Calu3 (cell line): ENCODE data around the gene MAP3K1. TPM values are rescaled to one million over a fixed set of nuclear protein-coding genes. Genes with fewer than 3 reads are reported as not detected.
"Not testable (repeated sequence)": the region's sequence is repeated elsewhere in the genome, so short reads cannot be mapped to it uniquely, and the experiment has no call there.

Experiments
- BruUV-seq: library from RNA; stranded (reverse); fragments of 400-500 nt; replicated peaks from 2 replicates; lab custom pipeline; 2021; lab: Mats Ljungman, UMichigan
- CTCF ChIA-PET: fragments of 300-600 bp; sonication (Branson Sonifier 250); formaldehyde crosslinking; loops from one replicate; lab custom pipeline; 2022; ENCODE audit warnings: antibody characterized with exemption; lab: Charles Lee
- DNase-seq: peaks from one replicate; pipeline ENCODE4 v3.0.0; 2022
- H3K27ac Mint-ChIP-seq: one replicate; pipeline ENCODE4 v1.8.0; 2022; ENCODE audit warnings: mixed read lengths; ENCODE audit not compliant: unreplicated experiment
- H3K27me3 Mint-ChIP-seq: one replicate; pipeline ENCODE4 v1.8.0; 2022; ENCODE audit warnings: mixed read lengths; ENCODE audit not compliant: unreplicated experiment
- H3K36me3 Mint-ChIP-seq: one replicate; pipeline ENCODE4 v1.8.0; 2022; ENCODE audit warnings: mild to moderate bottlenecking, moderate library complexity, mixed read lengths; ENCODE audit not compliant: insufficient read depth, unreplicated experiment
- H3K4me1 Mint-ChIP-seq: one replicate; pipeline ENCODE4 v1.8.0; 2022; ENCODE audit warnings: mild to moderate bottlenecking, low read depth, mixed read lengths; ENCODE audit not compliant: unreplicated experiment
- H3K4me3 Mint-ChIP-seq: one replicate; pipeline ENCODE4 v1.8.0; 2022; ENCODE audit warnings: mild to moderate bottlenecking, low read depth, moderate library complexity, mixed read lengths; ENCODE audit not compliant: unreplicated experiment
- H3K9me3 Mint-ChIP-seq: one replicate; pipeline ENCODE4 v1.8.0; 2022; ENCODE audit warnings: low read depth, mixed read lengths; ENCODE audit not compliant: unreplicated experiment
- CTCF ChIP-seq: fragments of 200-600 bp; IDR thresholded peaks from one replicate; pipeline ENCODE4 v1.8.0; 2022; ENCODE audit warnings: antibody characterized with exemption; ENCODE audit not compliant: unreplicated experiment
- intact Hi-C: fragments of 100-400 bp; cut with micrococcal nuclease; formaldehyde crosslinking; loops from one replicate; pipeline ENCODE4 v1.10.0; 2022; ENCODE audit not compliant: unreplicated experiment
- total RNA-seq: library from RNA; stranded (reverse); gene quantifications from 2 replicates; pipeline ENCODE4 v1.2.3, GENCODE V29; 2022

Gene MAP3K1
- total RNA-seq, 1 experiment from 2014 or later: 32.9 TPM

GRCh38 chr5:56819060-56819881 lies 3.9 kb downstream of the MAP3K1 start:
- peaks cover 44% of the 10 kb centered on the region for H3K4me1 Mint-ChIP-seq

GRCh38 chr5:56821868-56822267 lies 6.5 kb downstream of the MAP3K1 start:
- DNase-seq, intact Hi-C loops, H3K9me3 Mint-ChIP-seq, CTCF ChIA-PET, H3K27me3 Mint-ChIP-seq, H3K4me3 Mint-ChIP-seq, H3K27ac Mint-ChIP-seq, BruUV-seq: not testable (repeated sequence)
- Mint-ChIP-seq H3K36me3 (peaks cover 34% of the 10 kb centered on the region), H3K4me1 (peaks cover 68% of the 10 kb centered on the region)

More at GRCh38 chr5:56819060-56819881, 3.9 kb downstream of the MAP3K1 start:
- H3K36me3 Mint-ChIP-seq: peaks cover 53% of the 10 kb centered on the region
- H3K9me3 Mint-ChIP-seq: no peaks in the 10 kb centered on the region
- BruUV-seq: no TSS peak
- peak overlapping the region; percentile 65 for H3K4me3 Mint-ChIP-seq
- CTCF ChIA-PET: interaction anchor here (0.7 kb wide), 1 partner anchor 343 kb away, joined by 4 read pairs; no protein-coding TSS in a partner anchor
- no peak for TF ChIP-seq CTCF
- intact Hi-C loops: loop anchor here (2.0 to 5.0 kb wide), 2 partner anchors 178 to 462 kb away; no protein-coding TSS in a partner anchor
- H3K27me3 Mint-ChIP-seq: no peaks in the 10 kb centered on the region
- DNase-seq: no peak
- H3K27ac Mint-ChIP-seq: peak overlapping the region; percentile 67

GRCh38 chr5:56822981-56823380 lies 7.6 kb downstream of the MAP3K1 start:
- Mint-ChIP-seq H3K4me3 (no peak overlapping the region), H3K27ac (peak overlapping the region; percentile 19), H3K4me1 (peaks cover 74% of the 10 kb centered on the region), H3K36me3 (peaks cover 26% of the 10 kb centered on the region), H3K9me3 (no peaks in the 10 kb centered on the region), H3K27me3 (no peaks in the 10 kb centered on the region)
- BruUV-seq: no TSS peak
- intact Hi-C loops: no loop called here
- CTCF ChIA-PET: no interaction called here
- no peak for DNase-seq
- TF ChIP-seq CTCF: no peak

GRCh38 chr5:56824019-56824418 lies 8.7 kb downstream of the MAP3K1 start:
- peaks cover 22% of the 10 kb centered on the region for H3K36me3 Mint-ChIP-seq
- BruUV-seq: no TSS peak
- peaks cover 82% of the 10 kb centered on the region for H3K4me1 Mint-ChIP-seq
- DNase-seq: no peak
- CTCF ChIA-PET: no interaction called here
- intact Hi-C loops: no loop called here
- no peak overlapping the region for H3K4me3 Mint-ChIP-seq
- no peak for TF ChIP-seq CTCF
- no peak overlapping the region for H3K27ac Mint-ChIP-seq
- H3K9me3 Mint-ChIP-seq: no peaks in the 10 kb centered on the region
- H3K27me3 Mint-ChIP-seq: no peaks in the 10 kb centered on the region
